Measurements from ENCODE around the gene CPT2.

CPT2 gene

GRCh38 chr1:53257454-53258081 is 60.9 kb downstream of the CPT2 start:
- no peak overlapping the region for H3K27ac ChIP-seq
- DNase-seq (ENCODE audit: low read depth, low spot score) = no peak

GRCh38 chr1:53258216-53258615 is 61.6 kb downstream of the CPT2 start:
- no peak overlapping the region for H3K27ac ChIP-seq
- no peak for DNase-seq (ENCODE audit: low read depth, low spot score)

GRCh38 chr1:53259932-53260331 is 63.3 kb downstream of the CPT2 start:
- no peak overlapping the region for H3K27ac ChIP-seq
- no peak for DNase-seq (ENCODE audit: low read depth, low spot score)

- no peak for DNase-seq (ENCODE audit: low read depth, low spot score)
- H3K27ac ChIP-seq = no peak overlapping the region
Measured at GRCh38 chr1:53260631-53261247, 64.1 kb downstream of the CPT2 start.

GRCh38 chr1:53262000-53262399 is 65.4 kb downstream of the CPT2 start:
- H3K27ac ChIP-seq = no peak overlapping the region
- DNase-seq (ENCODE audit: low read depth, low spot score) = no peak
